HG02642 (cell line): ENCODE results near the gene POLQ.
"Not testable (repeated sequence)": the region's sequence is repeated elsewhere in the genome, so short reads cannot be mapped to it uniquely, and the experiment has no call there.

Experiments
- ATAC-seq: cut with Tn5 transposase; IDR thresholded peaks from one replicate; pipeline ENCODE4 v1.9.1; 2021; ENCODE audit warnings: mild to moderate bottlenecking; ENCODE audit not compliant: unreplicated experiment, poor library complexity

Gene POLQ

DNA sequence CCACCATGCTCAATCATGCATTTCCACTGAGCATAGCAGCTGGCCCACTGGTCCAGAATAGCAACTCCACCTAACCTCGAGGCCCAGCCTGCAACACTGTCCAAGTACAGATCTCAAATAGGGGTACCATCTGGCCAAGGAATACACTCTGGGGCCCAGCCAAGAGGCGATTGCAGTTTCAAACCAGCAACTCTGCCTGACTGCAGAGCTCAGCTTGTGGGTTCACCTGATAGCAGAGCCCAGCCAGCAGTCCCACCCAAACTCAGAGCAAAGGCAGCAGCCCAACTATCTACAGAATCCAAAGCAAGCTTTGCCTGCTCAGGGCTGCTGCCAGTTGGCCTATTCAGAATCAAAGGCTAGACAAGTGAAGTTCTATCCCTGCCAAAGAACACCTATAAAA lies 30.5 kb downstream of the POLQ start:
- ATAC-seq = no peak

GRCh38 chr3:121514496-121514895 lies 31.3 kb downstream of the POLQ start:
- ATAC-seq = no peak

DNA sequence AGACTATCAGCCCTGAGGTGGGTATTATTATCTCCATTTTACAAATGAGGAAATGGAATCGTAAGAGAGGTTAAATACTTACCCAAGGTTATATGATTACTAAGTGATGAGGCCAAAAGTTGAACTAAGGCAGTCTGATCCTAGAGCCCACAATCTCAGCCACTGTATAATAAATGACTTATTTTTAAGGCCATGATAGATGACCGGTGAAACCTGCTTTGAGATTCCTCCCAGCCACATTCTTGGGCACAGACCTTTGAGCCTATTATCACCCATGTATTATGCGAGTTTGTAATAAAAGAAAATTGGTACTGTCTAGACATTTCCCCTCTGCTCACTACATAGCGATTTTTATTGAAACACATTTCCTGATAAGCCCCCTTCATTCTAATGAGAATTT lies 37.4 kb downstream of the POLQ start:
- ATAC-seq = no peak

GRCh38 chr3:121505256-121505655 lies 40.5 kb downstream of the POLQ start:
- no peak for ATAC-seq

GRCh38 chr3:121504618-121505017 lies 41.2 kb downstream of the POLQ start:
- ATAC-seq = no peak

GRCh38 chr3:121496786-121497185 lies 49.0 kb downstream of the POLQ start:
- no peak for ATAC-seq

- no peak for ATAC-seq
Observed at GRCh38 chr3:121493431-121493830, 52.4 kb downstream of the POLQ start.

DNA sequence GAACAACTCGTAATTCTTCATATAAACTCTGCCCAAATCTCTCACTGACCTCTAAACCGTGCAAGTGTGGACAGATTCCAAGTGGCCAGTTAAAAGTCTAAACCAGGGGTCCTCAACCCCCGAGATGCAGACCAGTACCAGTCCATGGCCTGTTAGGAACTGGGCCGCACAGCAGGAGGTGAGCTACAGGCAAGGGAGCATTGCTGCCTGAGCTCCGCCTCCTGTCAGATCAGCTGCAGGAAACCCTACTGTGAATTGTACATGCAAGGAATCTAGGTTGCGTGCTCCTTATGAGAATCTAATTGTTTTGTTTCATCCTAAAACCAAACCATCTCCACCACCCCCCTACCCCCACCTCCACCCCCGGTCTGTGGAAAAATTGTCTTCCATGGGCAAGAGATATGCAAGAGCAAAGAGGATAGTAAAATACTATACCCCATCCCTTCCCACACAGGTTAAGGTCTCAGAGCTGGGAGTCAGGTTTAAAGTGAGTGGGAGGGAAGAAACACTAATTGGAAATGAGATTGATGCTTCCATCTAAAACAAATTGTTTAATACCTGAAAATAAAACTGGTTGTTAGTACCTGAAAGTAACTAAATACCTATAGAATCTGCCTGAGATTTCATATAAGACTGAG lies 54.0 kb downstream of the POLQ start:
- ATAC-seq = no peak

DNA sequence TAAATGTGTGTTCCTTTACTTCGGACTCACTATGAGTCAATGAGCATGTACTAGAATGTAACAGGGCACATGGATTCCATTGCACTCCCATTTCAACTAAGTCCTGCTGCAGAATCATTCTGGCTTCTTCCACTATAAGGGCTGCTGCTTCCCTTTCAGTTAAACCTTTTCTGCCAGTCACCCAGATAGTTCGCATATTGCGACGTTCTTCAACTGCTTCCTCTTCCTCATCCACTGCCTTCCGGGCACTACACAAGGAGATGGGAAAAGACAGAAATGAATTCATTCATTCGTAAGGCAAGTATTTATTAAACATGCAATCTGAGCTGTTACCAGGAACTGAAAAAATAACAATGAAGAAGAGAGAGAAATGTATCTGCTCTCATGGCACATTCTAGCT lies 55.6 kb downstream of the POLQ start:
- ATAC-seq = no peak

DNA sequence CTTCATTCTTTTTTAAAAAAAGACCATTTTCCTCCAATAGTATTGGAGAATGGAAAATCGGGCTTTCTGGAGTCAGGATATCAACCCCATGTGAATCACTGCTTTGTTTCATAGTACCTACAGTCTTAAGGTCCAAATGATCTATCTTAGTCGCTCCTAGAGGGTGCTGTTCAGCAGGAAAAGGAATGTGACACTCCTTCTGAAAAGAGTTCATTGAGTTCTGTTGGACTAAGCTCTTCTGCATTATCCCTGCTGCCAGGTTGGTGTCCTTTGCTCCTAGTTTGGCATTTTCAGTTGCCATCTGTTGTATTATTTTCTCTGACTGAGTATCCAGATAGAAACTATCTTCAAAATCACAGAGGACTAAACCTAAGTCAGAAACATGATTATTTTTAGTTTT lies 57.2 kb downstream of the POLQ start:
- ATAC-seq = no peak

DNA sequence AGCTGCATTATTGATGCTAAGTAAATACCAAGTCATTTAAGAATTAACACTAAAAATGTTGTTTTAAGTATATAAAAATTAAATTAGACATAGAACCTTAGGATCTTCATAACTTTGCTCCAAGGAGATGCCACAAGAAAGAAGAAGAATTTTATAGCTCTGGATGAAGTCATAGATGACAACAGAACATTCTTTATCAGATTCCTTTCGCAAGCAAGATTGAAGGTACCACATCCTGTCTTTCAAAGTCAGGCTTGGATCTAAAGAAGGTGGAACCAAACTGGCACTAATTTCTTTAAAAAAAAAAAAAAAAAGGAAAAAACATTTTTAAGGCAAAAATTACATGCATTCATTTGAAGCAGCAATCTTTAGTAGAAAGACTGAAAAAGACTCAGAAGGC lies 62.5 kb downstream of the POLQ start:
- no peak for ATAC-seq

GRCh38 chr3:121482660-121483059 lies 63.1 kb downstream of the POLQ start:
- ATAC-seq = no peak

DNA sequence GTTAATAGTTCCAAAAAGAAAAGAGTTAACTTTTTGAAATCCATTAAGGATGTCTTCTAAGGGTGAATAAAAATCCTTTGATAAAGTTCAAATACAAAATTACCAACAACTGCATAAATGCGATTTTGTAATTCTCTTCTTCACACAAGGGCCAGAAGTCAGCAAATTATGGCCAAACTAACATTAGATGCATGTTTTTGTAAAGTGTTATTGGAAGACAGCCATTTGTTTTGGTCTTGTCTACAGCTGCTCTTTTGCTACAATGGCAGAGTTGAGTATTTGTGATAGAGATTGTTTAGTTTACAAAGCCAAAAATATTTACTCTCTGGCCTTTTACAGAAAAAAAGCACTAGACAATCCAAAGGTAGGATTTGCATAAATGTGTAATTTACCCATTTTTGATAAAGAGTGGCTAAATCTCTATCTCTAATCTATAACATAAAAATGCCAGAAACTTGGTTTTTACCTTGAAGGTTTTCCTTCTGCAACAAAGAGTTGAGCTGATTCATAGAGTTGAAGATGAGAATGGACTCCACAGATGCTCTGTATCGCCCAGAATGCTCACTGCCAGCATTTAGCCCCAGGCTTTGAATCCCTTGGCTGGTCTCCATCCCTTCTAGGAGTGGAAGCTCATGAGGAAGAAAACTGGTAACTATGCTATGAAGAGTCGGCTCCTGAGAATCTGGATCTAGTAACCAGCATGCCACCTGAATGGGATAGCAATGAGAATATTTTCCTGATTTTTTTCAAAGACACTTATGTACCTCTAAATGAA lies 64.5 kb downstream of the POLQ start:
- ATAC-seq = no peak

GRCh38 chr3:121477589-121477988 lies 68.2 kb downstream of the POLQ start:
- ATAC-seq = no peak

DNA sequence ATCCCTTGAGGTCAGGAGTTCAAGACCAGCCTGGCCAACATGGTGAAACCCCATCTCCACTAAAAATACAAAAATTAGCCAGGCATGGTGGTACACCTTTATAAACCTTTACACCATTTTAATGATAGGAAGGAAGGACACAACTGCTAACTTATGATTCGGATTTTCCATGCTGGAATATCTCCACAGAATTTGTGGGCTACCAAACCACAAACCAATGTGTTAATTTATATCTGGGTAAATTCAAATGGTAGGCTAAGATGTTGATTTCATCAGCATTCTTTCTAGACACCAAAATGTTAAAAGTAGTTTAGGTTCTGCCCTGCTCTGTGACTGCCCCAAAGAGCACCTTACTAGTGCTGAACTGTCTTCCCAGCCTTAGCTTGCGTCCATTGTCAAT lies 72.8 kb downstream of the POLQ start:
- no peak for ATAC-seq

DNA sequence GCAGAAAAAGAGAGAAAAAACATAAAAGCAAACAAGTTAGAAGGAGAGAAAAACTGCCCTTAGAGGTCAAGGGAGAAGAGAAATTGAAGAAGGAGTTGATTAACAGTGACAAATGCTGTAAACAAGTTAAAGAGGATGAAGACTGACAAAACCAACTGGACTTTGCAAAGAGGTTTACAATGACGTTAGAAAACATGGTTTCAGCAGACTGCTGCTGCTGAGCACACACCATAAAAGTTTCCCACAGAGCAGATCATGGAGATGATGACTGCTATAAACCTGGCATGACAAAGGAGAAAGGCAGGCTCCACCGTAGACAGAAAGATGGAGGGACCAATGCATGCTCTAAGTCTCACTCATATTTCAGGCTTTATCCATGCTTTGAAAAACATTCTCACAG lies 78.7 kb downstream of the POLQ start:
- ATAC-seq = no peak

GRCh38 chr3:121463745-121464144 lies 82.0 kb downstream of the POLQ start:
- no peak for ATAC-seq

DNA sequence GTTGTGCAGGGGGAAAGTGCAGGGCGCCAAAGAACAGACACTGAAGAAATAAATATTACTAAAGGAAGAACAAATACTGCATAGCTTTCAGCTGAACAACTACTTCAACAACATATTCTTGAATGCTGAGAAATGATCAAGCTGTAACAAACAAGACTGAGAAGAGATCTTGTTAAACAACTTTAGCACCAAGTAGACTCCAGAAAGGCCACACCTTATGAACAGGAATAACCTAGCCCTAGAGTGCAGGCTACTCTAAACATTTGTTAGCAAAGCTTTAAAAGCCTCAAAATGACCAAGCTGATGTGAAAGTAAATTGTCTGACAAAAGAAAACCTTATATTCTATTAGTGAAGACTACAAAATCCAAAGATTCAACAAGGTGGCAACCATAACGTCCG lies 83.2 kb downstream of the POLQ start:
- ATAC-seq = no peak

- ATAC-seq = not testable (repeated sequence)
Observed at GRCh38 chr3:121451752-121452151, 94.0 kb downstream of the POLQ start.

- ATAC-seq = no peak
Observed at GRCh38 chr3:121443456-121443855, 102.3 kb downstream of the POLQ start.

DNA sequence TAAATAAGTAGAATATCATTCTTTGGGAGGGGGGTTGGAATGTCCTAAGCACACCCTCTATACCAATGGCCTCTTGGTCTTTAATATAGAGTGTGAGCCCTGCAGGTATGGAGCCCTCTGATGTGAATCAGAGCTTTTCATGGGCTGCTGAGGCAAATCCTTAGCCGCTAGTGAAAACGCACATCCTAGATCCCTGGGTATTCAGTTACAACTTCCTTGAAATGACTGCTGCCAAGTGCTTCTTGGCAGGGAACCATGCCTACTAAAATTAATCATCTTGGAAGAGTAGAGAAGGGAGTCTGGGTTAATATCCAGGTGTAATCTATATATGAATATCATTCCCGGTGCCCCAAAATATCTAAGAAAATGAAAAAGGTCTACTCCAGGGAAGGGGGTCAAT lies 109.1 kb downstream of the POLQ start:
- ATAC-seq = no peak

DNA sequence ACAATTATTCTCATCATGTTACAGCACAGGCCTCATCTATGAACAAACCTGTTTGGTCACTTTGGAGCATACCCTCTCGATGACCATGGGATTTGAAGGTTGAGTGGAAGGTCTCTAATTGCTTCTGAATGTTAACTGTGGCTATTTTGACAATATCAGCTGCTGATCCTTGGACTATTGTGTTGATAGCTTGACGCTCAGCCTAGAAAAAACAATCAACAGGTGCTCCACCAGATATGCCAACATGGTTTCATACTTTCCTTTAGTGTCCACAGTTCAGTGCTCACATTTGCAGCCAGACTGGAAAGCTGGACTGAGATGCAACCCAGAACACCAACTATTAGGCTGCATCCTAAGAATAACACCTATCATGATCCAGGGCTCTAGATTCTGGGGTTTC lies 109.7 kb downstream of the POLQ start:
- no peak for ATAC-seq
